Eye (tissue), 1 donor: Measurements from ENCODE around the gene RRM2.
"Not testable (repeated sequence)": the region's sequence is repeated elsewhere in the genome, so short reads cannot be mapped to it uniquely, and the experiment has no call there.

Source experiments
- DNase-seq: peaks from one replicate; pipeline ENCODE4 v3.0.0-alpha.2; 2015

The RRM2 gene

DNA sequence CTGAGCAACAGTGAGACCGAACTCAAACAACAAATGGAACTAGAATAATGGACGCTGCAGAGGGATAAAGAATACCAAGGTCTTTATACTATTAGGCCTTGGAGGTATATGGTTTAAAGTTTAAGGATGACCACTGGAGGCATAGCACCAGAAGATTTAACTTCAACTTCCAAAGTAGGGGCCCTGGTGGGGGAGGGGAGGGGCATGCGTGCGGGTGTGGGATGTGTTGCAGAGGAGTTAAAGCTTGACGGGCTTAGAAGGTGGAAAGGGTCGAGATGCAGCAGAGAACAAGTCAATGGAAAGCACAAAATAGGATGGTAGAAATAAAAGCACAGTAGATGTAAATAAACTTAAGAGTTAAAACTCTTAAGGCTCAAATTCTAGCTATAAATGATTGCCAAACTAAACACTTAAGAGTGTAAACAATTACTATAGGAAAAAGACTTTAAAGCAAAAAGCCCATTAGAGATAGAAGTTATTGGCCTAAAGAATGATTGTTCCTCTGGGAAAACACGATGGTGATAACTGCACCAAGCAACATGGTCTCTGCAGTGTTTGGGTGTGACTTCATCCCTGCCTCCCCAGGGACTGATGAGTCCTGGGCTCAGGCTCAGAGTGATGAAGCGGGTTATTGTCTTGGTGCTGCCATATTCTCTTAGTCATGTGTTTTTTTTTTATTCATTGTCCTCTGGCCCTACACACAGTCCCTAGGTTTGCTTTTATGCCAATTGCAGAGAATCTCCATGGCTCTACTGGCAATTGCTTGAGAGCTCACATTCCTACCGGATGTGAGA is 13.0 kb downstream of the RRM2 start:
- no peak for DNase-seq

DNA sequence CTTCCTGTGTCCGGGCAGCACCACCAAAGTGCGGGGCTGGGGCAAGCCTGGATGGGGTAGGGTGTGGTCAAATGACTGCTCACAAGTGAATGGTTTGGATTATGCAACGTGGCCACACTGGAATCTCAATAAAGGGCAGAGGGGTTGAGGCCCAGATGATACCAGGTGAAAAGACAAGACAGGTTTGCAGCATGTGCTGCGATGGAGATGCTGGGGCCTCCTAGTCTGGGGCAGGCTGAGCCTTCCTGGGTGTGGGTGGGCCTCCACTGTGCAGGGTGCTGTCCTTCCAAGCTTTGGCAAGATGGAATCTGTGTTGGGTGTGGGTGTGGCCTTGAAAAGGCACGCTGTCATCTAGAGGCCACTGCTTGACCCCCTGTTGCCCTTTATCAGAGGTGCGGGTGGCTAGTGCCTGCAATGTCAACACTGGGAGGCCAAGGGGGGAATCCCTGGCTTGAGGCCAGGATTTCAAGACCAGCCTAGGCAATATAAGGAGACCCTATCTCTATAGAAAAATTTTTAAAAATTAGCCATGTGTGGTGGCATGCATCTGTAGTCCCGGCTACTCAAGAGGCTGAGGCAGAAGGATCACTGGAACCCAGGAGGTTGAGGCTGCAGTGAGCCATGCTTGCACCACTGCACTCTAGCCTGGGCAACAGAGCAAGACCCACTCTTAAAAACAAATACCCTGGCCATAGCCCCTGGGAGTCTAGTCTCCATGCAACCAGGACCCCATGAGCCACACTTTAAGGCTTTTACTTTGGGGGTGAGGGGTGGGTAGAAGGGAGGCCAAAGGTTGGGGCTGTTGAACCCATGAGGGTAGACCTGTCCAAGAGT is 13.8 kb downstream of the RRM2 start:
- DNase-seq: no peak

DNA sequence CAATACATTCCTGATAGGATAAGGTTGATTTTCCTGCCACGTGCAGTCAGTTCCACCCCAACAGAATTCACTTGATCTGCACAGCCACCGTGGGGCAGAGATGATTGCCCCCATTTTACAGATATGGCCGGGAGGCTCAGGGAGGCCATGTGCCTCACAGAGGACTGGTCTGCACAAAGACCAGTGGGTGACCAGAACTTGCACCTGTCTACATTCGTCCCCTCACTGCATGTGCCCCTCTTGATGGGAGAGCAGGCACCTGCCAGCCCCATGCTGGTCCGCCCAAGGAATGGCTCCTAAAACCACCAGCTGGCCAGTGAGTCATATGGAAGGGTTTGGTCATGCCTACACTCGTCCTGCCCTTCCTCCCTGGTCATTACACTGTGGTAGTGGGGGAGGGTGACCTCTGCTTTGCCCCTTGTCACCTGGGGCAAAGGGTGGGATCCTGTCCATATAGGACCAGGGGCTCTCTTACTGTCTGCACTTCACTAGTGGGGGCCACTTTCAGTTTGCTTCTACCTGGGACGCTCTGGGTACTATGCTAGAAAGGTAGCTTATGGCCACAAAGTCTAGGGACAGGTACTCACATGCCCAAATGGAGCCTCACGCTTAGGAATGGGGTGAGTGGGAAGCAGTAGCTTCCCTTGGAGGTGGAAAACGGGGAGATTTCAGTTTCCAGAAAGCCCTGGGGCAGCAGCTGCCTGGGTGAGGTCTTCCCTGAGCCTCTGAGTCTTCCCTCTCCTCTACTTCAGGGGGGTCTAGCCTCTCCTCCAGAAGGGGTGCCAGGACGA is 14.7 kb downstream of the RRM2 start:
- no peak for DNase-seq

DNA sequence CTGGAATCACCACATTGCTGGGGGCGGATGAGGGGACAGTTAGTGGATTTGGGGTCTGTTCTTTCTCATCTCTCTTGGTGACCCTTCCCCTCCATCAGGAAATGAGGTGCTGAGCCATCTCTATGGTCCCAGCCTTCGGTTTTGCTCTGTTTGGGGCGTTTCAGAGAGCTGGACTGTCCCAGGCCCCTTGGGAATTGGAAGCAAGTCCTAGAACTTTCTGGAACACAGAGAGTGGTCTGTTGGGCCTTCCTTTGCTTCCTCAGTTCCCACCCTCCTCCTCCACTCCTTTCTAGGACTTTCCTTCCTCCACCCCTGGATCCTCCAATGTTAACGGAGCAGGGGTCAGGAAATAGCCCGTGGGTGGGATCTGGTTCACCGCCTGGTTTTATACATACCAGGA is 17.0 kb downstream of the RRM2 start:
- DNase-seq: no peak

DNA sequence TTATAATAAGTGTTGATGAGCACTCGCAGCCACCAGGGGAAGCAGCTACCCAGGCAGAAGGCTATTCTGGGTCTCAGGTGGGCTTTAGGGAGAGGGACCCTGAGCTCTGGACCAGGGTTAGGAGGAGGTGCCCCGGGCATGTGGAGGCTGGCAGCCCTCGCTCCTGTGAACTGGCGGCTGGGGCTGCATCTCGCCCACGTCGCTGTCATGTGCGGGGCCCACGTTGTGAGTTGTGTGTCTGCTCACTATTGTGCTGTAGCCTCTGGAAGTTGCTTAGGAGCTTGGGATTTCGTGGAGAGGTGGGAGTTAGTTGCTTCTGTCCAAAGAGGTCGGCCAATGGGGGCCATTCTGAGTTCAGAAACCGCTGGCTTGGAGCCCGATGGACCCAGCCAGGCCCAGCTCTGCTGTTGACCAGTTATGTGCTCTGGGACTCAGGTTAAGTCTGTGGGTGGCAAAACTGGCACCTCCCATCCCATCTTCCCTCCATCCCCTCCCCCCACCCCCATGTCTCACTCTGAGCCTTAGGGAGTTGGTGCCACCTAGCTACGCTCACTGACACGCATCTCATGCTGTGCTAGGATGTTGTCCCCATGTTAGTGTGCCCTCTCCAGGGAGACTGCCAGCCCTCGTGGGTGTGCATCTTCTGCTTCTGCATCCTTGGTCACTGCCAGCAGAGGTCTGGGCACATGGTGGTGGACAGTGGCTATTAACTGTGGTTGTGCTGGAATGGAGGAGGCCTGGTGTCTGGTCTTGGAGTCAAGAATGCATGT is 18.5 kb downstream of the RRM2 start:
- DNase-seq: no peak

DNA sequence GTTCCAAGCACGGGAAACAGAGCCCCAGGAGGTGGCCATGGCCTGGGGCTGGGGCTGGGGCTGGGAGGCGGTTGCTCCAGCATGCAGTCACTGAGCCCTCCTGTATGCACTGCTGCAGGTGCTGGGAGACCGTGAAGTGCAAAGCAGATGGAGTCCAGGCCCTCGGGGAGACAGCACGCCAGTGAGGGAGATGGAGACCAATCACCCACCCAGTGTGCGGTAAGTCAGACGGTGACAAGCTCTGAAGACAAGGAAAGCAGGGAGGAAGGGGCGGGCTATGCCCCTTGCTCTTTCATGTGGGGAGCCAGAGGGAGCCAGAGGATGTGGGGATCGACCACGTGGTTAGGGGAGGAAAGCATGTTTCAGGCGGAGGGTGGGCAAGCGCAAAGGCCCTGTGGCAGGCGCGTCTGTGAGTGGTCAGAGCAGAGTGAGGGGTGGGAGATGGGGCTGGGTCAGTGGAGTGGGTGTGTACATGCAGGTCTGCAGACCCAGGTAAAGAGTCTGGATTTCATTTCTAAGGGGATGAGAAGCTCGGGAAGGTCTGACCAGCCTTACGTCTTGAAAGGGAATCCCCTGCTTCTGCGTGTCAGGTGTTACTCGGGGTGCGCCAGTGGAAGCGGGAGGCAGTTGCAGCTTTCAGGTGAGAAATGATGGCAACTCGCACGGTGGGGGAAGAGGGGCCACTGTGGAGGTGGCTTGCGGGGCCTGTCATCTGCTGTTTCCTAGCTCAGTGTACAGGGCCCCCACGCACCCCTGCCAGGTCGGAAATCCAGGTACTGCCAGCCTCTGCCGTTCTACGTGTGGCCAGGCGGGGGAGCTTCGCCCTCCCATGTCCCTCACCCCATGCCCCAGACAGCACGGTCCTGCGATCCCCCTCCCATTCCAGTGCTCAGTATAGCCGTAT is 19.4 kb downstream of the RRM2 start:
- no peak for DNase-seq

DNA sequence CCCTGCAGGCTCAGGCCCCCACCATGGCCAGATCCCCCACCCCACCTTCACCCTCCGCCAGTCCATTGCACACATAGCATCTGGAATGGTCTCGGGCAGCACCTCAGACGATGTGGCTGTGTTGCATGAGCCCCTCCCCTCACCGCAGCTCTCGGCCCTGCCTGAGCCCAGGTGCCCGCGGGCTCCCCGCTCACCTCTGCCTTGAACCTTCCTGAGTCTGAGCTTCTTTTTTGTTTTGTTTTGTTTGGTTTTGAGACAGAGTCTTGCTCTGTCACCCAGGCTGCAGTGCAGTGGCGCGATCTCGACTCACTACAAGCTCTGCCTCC is 20.1 kb downstream of the RRM2 start:
- DNase-seq: no peak

DNA sequence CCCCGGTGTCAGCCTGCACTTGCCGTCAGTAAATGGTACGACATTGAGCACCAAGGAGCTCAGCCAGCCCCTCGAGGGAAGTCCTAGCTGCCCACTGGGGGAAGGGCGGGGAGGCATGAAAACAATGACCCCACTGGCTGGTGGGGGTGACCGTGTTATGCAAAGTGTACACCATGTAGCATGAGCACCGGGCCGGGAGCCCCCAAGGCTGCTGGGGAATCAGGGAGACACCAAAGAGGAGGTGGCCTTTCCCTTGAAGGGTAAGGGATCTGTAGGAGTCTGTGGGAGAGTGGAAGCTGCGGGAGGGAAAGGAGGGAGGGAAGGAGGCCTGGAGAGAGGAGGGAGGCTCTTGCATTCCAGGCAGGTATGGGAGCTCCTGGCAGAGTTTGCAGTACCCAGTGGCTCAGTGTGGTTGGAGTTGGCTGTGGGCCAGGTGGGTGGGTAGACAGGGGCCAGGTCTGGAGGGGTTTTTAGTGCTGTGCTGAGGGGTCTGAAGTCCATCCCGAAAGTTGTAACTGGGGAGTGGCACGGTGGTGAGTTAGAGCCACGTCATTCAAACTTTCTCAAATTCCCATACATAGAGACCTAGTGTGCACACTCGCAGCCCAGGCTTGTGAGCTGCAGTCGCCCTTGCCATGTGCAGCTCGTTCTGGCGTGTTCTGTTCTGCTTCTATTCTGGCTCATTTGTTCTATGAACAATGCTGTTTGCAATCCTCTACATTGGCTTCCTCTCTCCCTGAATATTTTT is 22.4 kb downstream of the RRM2 start:
- DNase-seq: no peak

DNA sequence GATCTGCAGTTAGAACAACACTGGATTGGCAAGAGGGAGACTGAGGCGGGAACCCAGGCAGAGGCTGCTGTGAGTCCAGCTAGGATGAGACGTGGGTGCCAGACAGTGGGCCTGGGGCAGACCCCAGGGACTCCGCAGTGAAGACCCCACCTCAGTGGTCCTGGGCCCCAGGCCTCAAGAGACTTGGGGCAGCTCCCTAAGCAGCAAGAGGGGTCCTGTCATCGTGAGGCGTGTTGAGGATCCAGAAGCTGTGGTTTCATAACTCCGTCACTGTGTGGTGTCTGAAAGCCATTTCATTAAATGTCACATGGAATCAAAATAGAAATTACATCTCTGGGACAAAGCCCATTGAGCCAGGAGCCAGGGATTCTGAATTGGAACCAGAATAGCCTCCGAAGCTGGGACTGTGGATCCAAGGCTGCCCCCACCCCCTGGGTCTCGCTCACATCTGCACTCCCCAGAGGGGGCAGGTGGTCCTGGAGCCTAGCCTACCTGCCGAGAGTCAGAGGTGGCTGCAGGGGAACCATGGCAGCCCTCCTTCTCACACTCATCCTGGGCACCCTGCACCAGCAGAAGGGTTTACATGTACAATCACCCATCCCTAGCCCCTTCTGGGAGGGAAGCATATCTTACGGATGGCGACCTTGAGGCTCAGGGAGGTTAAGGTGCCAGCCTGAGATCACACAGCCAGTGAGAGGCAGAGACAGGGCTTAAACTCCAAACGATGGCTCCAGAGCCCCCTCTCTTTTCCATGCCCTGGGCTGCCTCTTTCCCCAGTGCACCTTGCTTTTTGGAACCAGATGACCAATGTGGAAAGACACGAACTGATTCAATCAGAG is 23.2 kb downstream of the RRM2 start:
- no peak for DNase-seq

DNA sequence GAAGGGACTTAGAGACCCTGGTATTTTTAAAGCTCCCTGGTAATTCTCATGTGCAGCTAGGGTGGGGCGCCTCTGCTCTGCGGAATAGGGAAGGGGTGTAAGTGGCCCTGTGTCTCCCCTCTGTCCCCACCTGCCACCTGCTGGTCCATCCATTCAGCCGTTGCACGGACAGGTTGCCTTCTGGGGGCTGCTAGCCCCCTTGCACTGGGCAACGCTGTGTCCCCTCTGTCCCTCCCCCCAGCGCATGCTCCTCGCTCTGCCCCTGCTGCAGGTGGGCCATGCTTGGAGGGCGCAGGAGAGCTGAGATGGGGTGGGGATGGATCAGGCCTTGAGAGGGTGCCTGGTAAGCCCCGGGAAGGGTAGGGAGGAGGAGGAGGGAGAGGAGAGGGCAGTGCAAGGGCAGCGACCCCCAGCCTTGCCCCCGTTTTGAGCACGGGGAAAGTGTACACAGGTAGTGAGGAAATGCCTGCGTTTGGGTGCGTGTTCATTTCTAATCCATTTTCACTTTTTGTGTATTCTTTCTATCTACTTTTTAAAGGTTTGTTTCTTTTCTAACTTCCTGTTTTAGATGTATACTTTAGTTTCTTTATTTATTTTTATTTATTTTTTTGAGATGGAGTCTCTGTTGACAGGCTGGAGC is 23.9 kb downstream of the RRM2 start:
- DNase-seq: no peak

DNA sequence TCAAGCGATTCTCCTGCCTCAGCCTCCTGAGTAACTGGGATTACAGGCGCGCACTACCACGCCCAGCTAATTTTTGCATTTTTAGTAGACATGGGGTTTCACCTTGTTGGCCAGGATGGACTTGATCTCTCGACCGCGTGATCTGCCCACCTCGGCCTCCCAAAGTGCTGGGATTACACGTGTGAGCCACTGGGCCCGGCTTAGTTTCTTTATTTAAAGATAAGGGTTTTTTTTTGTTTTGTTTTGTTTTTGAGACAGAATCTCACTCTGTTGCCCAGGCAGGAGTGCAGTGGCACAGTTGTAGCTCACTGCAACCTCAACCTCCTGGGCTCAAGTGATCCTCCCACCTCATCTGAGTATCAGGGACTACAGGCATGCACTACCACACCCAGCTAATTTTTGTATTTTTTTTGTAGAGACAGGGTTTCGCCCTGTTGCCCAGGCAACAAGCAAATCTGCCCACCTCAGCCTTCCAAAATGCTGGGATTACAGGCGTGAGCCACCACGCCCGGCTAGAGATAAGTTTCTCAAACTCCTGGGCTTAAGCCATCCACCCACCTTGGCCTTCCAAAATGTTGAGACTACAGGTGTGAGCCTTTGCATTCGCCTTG is 24.6 kb downstream of the RRM2 start:
- not testable (repeated sequence) for DNase-seq

DNA sequence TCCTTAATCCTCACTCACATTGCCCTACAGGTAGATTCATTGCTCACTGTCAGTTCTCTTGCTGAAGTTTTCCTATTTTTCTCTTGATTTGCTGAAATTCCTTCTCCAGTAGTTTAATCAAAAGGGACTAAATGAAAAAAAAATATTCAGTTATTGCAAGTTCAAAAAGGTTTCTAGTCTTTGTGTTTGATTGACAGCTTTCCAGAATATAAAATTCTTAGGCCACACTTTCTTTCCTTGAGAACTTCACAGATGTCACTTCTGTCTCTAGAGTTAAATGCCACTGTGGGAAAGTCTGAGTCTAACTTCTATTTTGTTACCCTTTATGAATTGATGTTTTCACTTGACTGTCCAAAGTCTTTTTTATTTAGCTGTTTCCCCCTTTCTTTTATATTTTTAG is 25.7 kb downstream of the RRM2 start:
- DNase-seq: no peak

DNA sequence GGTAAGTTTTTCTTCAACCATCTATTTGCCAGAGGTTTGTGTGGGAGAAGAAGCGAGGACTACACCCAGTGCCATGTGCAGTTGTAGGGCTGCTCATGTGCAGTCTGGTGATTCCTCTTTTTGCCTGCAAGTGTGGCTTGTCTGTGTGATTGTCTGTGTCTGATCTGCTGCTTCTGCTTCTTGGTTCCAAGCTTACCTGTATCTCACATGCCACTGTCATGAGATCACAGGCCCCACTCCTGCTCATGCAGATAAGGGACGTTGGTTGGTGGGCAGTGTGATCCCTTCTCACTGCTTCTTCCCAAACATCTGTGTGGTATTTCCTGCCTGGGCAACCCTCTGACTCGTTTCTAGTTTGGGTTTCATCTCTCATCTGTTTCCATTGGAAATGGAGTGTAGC is 27.1 kb downstream of the RRM2 start:
- no peak for DNase-seq

DNA sequence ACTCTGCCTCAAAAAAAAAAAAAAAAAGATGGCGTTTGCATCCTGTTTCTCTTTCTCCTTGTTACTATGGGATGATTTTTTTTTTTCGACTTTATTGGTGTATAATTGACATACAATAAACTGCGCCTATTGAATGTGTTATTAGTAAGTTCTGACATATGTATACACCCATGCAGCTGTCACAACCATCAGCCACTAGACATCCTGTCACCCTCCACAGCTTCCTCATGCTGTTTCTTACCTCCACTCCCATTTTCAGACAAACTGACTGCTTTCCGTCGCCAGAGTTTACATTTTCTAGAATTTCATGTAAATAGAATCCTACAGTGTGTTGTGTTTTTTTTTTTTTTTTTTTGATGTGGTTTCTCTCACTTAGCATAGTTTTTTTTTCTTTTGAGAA is 27.9 kb downstream of the RRM2 start:
- no peak for DNase-seq

DNA sequence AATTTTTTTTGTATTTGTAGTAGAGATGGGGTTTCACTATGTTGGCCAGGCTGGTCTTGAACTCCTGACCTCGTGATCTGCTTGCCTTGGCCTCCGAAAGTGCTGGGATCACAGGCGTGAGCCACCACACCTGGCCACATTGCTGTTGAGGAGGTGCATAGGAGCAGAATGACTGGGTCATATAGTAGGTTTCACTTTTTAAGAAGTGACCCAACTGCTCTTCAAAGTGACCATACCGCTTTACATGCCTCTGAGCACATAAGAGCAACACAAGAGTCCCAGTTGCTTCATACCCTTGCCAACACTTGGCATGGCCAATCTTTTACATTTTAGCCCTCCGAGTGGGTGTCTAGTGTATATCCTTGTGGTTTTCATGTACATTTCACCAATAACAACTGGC is 28.9 kb downstream of the RRM2 start:
- DNase-seq: no peak

DNA sequence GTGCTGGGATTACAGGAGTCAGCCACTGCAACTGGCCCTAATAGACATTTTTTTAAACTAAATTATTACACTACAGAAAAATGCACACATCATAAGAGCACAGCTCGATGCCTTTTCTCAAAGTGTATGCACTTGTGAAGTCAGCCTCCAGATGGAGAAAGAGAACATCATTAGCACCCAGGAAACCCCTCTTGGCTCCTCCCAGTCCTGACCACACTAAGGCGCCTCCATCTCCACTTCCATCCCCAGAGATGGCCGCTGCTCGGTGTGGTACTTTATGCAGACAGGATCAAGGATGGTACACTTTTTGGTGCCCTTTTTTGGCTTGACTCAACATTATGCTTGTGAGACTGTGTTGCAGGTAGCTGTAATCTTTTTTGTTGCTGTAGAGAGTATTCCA is 34.8 kb downstream of the RRM2 start:
- no peak for DNase-seq

DNA sequence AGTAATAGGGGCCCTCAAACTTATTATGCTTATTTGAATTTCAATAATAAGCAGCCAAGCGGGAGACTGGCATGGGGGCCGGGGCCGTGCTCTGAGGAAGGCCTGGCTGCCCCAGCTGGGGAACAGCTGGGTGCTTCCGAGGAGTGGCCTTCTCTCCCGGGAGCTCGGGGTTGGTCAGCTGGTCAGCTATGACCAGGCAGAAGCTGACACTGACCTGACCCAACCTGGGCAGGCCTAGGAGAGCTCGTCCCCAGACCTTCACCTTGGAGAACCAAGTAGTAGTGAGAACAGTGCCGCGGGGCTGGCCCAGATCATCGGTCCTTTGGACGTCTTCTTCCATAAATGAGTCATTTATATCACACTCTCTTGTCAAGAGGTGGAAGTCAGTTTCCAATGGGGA is 36.1 kb downstream of the RRM2 start:
- no peak for DNase-seq

DNA sequence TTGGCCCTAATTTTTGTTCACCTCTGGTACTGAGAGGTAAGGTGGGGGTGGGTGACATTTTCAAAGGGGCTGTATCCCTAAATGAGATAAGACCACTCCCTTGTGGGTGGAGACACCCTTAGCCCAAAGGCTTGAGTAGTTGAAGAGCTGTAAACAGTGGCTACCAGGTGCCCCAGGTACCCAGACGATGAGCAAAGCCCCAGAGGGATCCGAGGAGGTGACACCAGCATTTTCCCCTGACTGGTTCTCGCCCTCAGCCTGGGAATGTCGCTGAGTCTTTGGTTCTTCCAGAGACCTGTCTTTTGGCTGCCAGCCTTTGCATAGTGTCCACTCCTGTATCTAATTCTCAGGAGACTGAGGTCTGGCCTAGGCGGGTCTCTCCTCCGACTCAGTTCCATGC is 36.5 kb downstream of the RRM2 start:
- DNase-seq: no peak

DNA sequence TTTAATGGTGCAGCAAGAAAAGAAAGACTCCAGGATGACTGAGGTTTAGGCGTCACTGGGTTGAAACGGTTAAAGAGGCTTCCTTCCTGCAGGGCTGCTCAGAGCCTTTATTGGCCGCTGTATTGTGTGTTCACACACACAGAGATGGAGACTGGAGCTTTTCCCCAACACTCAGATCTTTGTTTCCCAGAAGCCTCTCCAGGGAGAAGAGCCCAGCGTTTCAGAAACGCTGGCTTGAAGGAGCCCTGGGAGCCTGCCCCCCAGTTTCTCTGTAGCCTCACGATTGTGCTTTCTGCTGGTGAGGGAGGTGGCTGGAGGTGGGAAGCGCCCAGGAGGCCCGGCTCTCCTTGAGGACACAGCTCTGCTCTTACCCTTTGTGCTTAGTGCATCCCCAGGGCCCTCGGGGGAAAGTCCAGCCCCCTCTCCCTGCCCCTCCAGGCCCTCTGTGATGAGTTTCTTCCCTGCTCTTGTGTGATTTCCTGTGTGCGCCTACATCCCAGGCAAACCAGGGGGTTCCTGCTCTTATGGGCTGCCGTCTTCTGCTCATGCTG is 37.1 kb downstream of the RRM2 start:
- peak; percentile 35 for DNase-seq
